GM12873 (cell line): Measurements from ENCODE around the gene MAFG.

Source experiments
- CTCF ChIP-seq: IDR thresholded peaks from 2 replicates; pipeline ENCODE4 v1.5.1; 2012; ENCODE audit warnings: low read depth, mild to moderate bottlenecking, moderate library complexity, low read length, control low read depth; ENCODE audit not compliant: insufficient read depth; ENCODE audit errors: missing control alignments

MAFG gene

GRCh38 chr17:81930142-81931125 lies 2.9 kb upstream of the MAFG start:
- no peak for TF ChIP-seq CTCF

- no peak for TF ChIP-seq CTCF
These were observed 2.0 kb upstream of the MAFG start for GRCh38 chr17:81929253-81930141.

- TF ChIP-seq CTCF = no peak
These were observed 1.2 kb upstream of the MAFG start for GRCh38 chr17:81928544-81929252.

- no peak for TF ChIP-seq CTCF
These were observed 333 bp downstream of the MAFG start for GRCh38 chr17:81927152-81927652.

- no peak for TF ChIP-seq CTCF
These were observed 934 bp downstream of the MAFG start for GRCh38 chr17:81926451-81927151.

GRCh38 chr17:81925860-81926450 lies 1.6 kb downstream of the MAFG start:
- no peak for TF ChIP-seq CTCF
